ENCODE data around the gene CHST11.

Gene CHST11

GRCh38 chr12:104769144-104769561, 312.4 kb downstream of the CHST11 start:
- H3K4me3 ChIP-seq (ENCODE audit: low read depth, low read length) = no peak overlapping the region
- TF ChIP-seq, protein P1, sequence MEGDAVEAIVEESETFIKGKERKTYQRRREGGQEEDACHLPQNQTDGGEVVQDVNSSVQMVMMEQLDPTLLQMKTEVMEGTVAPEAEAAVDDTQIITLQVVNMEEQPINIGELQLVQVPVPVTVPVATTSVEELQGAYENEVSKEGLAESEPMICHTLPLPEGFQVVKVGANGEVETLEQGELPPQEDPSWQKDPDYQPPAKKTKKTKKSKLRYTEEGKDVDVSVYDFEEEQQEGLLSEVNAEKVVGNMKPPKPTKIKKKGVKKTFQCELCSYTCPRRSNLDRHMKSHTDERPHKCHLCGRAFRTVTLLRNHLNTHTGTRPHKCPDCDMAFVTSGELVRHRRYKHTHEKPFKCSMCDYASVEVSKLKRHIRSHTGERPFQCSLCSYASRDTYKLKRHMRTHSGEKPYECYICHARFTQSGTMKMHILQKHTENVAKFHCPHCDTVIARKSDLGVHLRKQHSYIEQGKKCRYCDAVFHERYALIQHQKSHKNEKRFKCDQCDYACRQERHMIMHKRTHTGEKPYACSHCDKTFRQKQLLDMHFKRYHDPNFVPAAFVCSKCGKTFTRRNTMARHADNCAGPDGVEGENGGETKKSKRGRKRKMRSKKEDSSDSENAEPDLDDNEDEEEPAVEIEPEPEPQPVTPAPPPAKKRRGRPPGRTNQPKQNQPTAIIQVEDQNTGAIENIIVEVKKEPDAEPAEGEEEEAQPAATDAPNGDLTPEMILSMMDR (IDR thresholded peaks at IDR 0.05; ENCODE audit: borderline replicate concordance, insufficient read depth, low read depth, low read length) = no peak

GRCh38 chr12:104772336-104772735, 315.6 kb downstream of the CHST11 start:
- H3K4me3 ChIP-seq (ENCODE audit: low read depth, low read length) = no peak overlapping the region
- TF ChIP-seq, protein P1 (IDR thresholded peaks at IDR 0.05; ENCODE audit: borderline replicate concordance, insufficient read depth, low read depth, low read length) = no peak

DNA sequence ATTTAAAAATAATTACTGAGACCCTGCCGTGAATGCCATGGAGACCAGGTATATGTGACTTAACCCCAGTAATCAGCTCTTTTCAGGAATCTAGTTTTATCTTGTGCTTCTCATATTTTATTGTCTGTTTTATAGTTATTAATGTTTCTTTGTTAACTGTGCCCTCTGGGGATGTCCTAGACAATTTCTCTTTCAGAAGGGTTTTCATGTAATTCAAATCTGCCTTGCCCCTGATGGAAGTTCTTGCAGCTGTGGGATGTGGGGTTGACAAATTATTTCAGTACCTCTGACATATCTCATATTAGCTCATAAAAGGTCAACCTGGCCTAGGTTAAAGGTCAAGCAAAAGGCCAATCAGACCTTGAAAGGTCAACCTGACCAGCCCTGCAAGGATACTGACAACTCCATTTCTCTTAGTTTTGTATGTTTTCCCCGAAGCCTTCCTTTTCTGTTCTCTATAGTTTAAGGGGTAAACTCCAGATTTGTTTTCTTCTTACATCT, 319.0 kb downstream of the CHST11 start:
- H3K4me3 ChIP-seq (ENCODE audit: low read depth, low read length) = no peak overlapping the region
- TF ChIP-seq, protein P1 (IDR thresholded peaks at IDR 0.05; ENCODE audit: borderline replicate concordance, insufficient read depth, low read depth, low read length) = no peak

DNA sequence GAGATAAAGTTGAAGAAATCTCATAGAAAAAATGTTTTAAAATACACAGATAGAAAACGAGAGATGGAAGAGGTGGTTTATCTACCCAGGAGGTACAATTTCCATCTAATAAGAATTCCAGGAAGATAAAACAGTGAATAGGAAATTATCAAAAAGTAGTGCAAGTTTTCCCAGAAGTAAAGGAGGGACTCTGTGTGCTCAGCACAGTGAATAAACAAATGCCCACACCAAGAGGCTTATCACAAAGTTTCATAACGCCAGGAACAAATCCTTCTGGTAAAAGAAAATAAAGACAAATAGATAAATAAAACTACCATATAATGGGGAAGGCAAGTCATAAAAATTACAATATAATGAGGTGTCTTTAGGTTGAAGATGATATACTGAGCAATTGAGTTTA, 322.4 kb downstream of the CHST11 start:
- H3K4me3 ChIP-seq (ENCODE audit: low read depth, low read length) = no peak overlapping the region
- TF ChIP-seq, protein P1 (IDR thresholded peaks at IDR 0.05; ENCODE audit: borderline replicate concordance, insufficient read depth, low read depth, low read length) = no peak

- no peak overlapping the region for H3K4me3 ChIP-seq (ENCODE audit: low read depth, low read length)
- TF ChIP-seq, protein P1 (IDR thresholded peaks at IDR 0.05; ENCODE audit: borderline replicate concordance, insufficient read depth, low read depth, low read length) = no peak
These were observed 325.5 kb downstream of the CHST11 start for GRCh38 chr12:104782296-104782695.

- no peak overlapping the region for H3K4me3 ChIP-seq (ENCODE audit: low read depth, low read length)
- TF ChIP-seq, protein P1 (IDR thresholded peaks at IDR 0.05; ENCODE audit: borderline replicate concordance, insufficient read depth, low read depth, low read length) = no peak
These were observed 327.8 kb downstream of the CHST11 start for GRCh38 chr12:104784592-104784991.

DNA sequence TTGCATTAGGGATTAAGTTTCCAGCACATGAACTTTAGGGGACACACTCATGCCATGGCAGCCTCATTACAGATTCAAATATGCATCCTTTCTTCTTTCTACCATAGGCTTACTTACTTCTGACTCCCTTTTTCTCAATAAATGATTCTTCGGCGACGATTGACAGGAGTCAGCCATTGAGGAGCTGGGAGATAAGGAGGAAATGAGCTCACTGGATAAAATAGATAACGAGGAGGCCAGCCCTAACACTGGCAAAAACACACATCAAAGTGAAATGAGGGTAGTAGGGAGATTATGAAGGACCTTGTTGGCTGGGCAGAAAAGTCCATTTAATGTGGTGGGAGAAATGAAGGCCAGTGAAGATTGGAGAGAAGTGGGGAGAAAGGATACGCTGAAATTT, 329.1 kb downstream of the CHST11 start:
- H3K4me3 ChIP-seq (ENCODE audit: low read depth, low read length) = no peak overlapping the region
- TF ChIP-seq, protein P1 (IDR thresholded peaks at IDR 0.05; ENCODE audit: borderline replicate concordance, insufficient read depth, low read depth, low read length) = no peak
